ENCODE measurements around the gene MEIS3.
"Not testable (repeated sequence)": the region's sequence is repeated elsewhere in the genome, so short reads cannot be mapped to it uniquely, and the experiment has no call there.

DNA sequence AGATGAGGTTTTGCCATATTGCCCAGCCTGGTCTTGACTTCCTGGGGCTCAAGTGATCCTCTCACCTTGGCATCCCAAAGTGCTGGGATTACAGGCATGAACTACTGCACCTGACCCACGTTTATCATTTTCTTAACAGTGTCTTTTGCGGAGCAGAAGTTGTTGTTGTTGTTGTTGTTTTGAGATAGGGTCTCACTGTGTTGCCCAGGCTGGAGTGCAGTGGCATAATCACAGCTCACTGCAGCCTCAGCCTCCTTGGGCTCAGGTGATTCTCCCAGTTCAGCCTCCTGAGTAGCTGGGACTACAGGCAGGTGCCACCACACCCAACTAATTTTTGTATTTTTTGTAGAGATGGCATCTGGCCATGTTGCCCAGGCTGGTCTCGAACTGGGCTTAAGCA is 31.7 kb downstream of the MEIS3 start:
- TF ChIP-seq, protein P1, sequence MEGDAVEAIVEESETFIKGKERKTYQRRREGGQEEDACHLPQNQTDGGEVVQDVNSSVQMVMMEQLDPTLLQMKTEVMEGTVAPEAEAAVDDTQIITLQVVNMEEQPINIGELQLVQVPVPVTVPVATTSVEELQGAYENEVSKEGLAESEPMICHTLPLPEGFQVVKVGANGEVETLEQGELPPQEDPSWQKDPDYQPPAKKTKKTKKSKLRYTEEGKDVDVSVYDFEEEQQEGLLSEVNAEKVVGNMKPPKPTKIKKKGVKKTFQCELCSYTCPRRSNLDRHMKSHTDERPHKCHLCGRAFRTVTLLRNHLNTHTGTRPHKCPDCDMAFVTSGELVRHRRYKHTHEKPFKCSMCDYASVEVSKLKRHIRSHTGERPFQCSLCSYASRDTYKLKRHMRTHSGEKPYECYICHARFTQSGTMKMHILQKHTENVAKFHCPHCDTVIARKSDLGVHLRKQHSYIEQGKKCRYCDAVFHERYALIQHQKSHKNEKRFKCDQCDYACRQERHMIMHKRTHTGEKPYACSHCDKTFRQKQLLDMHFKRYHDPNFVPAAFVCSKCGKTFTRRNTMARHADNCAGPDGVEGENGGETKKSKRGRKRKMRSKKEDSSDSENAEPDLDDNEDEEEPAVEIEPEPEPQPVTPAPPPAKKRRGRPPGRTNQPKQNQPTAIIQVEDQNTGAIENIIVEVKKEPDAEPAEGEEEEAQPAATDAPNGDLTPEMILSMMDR (conservative IDR thresholded peaks at IDR 0.05), result not testable (repeated sequence)
- not testable (repeated sequence) for TF ChIP-seq ZFX (IDR thresholded peaks at IDR 0.05)

Data from C4-2B (cell line).